ENCODE data around the gene MYH11. TPM values are rescaled to one million over a fixed set of nuclear protein-coding genes. Genes with fewer than 3 reads are reported as not detected.

Gene MYH11
- total RNA-seq, 4 donors from 2014 or later = 13.7 to 139 (median 39.0) TPM

DNA sequence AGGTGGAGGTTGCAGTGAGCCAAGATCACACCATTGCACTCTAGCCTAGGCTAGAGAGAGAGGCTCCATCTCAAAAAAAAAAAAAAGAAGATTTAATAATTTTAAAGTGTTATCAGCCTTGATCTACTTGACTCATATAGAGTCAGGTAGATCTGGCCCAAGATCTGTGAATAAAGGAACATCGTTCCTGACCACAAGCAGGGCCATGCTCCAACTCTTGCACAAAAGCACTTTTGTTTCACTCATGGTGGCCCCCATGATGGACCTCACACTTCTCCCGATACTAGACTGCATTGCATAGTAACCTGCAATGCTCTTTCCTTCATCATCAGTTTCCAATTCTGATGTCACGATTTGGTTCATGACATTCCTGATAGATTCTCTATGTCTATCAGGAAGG, 5.2 kb upstream of the MYH11 start:
- no peak for TF ChIP-seq POLR2A (IDR thresholded peaks at IDR 0.05)
- TF ChIP-seq, protein P1, sequence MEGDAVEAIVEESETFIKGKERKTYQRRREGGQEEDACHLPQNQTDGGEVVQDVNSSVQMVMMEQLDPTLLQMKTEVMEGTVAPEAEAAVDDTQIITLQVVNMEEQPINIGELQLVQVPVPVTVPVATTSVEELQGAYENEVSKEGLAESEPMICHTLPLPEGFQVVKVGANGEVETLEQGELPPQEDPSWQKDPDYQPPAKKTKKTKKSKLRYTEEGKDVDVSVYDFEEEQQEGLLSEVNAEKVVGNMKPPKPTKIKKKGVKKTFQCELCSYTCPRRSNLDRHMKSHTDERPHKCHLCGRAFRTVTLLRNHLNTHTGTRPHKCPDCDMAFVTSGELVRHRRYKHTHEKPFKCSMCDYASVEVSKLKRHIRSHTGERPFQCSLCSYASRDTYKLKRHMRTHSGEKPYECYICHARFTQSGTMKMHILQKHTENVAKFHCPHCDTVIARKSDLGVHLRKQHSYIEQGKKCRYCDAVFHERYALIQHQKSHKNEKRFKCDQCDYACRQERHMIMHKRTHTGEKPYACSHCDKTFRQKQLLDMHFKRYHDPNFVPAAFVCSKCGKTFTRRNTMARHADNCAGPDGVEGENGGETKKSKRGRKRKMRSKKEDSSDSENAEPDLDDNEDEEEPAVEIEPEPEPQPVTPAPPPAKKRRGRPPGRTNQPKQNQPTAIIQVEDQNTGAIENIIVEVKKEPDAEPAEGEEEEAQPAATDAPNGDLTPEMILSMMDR (IDR thresholded peaks at IDR 0.05) = no peak
- H3K4me3 ChIP-seq (ENCODE audit: low read depth, poor library complexity, severe bottlenecking) = no peak overlapping the region
- intact Hi-C loops (cut with DNase I; ENCODE audit: low total_unique reads) = no loop called here
- no peak for DNase-seq (ENCODE audit: low spot score in 2 of 2)
- 76 to 77% methylated on average over 3 of the region's 3 CpGs for WGBS, 2 donors

DNA sequence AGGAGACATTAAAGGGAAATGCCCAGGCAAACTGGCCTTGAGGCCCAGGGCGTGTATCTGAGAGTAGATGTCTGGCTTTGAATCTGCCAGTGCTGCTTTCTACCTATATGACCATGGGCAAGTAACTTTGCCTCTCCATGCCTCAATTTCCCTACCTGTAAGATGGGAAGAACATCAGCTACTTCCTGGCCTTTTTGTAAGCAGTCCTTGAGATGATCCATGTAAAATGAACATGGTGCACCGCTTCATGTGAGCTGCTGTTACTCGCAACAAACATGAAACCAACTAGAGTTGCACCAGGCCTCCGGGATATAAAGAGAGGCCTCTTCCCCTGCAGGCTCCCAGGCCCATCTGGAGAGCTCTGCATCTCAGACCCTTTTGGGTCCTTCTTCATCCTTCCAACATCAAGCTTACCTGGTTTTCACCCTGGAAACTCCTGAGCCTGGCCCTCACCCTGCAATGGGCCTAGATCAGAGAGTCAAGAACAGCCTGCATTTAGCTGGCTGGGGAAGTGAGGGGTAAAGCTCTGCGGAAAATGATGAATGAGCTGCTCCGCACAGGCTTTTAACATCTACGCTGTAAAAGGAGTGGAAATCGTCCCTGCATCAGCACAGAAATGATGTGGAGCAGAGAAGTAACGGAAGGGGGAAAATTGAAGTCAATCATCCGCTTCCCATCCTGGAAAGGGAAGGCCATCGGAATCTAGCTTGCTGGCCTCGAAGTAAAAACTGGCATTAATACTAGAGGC, 2.3 kb upstream of the MYH11 start:
- intact Hi-C loops (cut with DNase I; ENCODE audit: low total_unique reads) = loop anchor here (10.0 kb wide), 1 partner anchor 336 kb away; no protein-coding TSS in a partner anchor
- DNase-seq (ENCODE audit: low spot score in 2 of 2) = no peak
- TF ChIP-seq, protein P1 (IDR thresholded peaks at IDR 0.05) = no peak
- TF ChIP-seq POLR2A (IDR thresholded peaks at IDR 0.05) = no peak
- WGBS, 2 donors = 88 to 94% methylated on average over 12 of the region's 12 CpGs
- no peak overlapping the region for H3K4me3 ChIP-seq (ENCODE audit: low read depth, poor library complexity, severe bottlenecking)

DNA sequence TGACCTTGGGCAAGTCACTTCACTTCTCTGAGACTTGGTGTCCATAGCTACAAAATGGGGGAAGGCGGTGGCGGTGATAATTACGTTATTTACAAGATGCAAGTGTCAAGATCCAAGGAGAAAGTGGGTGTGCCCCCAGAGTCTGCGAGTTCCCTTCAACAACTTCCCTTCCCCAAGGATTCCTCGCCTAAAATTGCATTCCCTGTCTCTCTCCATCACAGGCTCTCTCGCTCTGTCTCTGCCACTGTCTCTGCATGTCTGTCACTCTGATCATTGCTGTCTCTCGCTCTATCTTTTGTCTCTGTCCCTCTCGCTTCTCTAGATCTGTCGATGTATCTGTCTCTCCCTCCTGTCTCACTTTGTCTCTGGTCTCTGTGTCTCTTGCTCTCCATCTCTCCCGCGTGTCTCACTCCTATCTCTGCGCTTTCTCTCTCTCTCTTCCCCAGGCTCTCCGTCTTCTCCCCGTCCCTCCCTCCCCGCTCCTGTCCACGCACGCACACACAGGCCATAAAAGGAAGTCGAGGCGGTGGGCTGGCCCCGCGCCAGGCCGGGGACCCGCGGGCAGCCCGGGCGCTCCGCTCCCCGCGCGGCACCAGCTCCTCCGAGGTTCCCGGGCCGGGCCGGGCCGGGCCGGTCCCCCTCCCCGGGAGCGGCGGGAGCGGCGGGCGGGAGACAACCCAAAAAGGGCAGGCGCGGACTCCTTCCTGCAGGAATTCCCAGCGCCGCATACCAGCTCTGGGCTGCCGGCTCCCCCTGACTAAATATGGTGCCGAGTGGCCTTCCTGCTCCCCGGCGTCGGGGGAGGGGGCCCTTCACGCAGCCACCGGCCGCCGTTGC, 1.1 kb upstream of the MYH11 start:
- intact Hi-C loops (cut with DNase I; ENCODE audit: low total_unique reads) = loop anchor here (10.0 kb wide), 1 partner anchor 337 kb away; no protein-coding TSS in a partner anchor
- DNase-seq (ENCODE audit: low spot score in 2 of 2) = peak in 1 of 2 donors; percentile 87
- no peak overlapping the region for H3K4me3 ChIP-seq (ENCODE audit: low read depth, poor library complexity, severe bottlenecking)
- 0 to 1% methylated on average over 24 to 32 of the region's 55 CpGs for WGBS, 2 donors
- TF ChIP-seq POLR2A (IDR thresholded peaks at IDR 0.05) = no peak
- TF ChIP-seq, protein P1 (IDR thresholded peaks at IDR 0.05) = no peak

DNA sequence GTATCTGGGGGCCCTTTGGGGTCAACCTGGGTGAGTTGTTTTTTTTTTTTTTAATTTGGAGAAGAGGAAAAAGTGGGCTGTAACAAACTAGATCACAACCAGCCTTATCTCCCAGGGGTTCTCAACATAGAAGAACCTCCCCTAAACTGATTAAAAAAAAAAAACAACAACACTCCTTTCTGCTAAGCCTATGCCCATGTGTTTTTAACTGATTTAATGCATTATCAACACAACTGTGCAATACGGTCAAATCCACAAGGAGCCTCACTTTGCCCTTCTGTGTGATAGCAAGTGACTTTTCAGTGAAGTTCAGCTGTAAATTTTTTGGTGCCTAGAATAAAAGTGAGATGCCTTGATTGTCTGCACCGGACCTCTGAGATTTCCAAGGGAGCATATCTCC, 646 bp downstream of the MYH11 start:
- no peak for DNase-seq (ENCODE audit: low spot score in 2 of 2)
- WGBS, 2 donors = 22 to 43% methylated on average over 2 of the region's 2 CpGs
- intact Hi-C loops (cut with DNase I; ENCODE audit: low total_unique reads) = loop anchor here (10.0 kb wide), 1 partner anchor 339 kb away; no protein-coding TSS in a partner anchor
- no peak overlapping the region for H3K4me3 ChIP-seq (ENCODE audit: low read depth, poor library complexity, severe bottlenecking)
- TF ChIP-seq, protein P1 (IDR thresholded peaks at IDR 0.05) = no peak
- no peak for TF ChIP-seq POLR2A (IDR thresholded peaks at IDR 0.05)

DNA sequence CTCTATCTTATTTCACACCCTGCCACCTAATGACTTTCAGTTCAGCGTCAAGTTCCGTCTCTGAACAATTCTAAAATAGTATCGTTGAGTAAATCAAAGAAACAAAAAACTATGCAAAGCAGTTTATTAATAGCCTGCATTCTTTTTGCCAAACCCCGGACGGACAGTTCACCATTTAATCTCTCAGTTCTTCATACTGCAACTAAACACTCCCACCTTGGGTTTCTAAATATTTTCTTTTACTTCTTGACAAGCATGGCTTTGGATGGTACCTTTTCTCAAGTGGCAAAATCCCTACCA, 1.2 kb downstream of the MYH11 start:
- 29 to 33% methylated on average over 5 of the region's 5 CpGs for WGBS, 2 donors
- H3K4me3 ChIP-seq (ENCODE audit: low read depth, poor library complexity, severe bottlenecking) = no peak overlapping the region

More for the DNA sequence above, 1.2 kb downstream of the MYH11 start:
- no peak for DNase-seq (ENCODE audit: low spot score in 2 of 2)
- TF ChIP-seq, protein P1 (IDR thresholded peaks at IDR 0.05) = no peak
- TF ChIP-seq POLR2A (IDR thresholded peaks at IDR 0.05) = no peak
- intact Hi-C loops (cut with DNase I; ENCODE audit: low total_unique reads) = loop anchor here (10.0 kb wide), 1 partner anchor 339 kb away; no protein-coding TSS in a partner anchor

Measured in lower leg skin (tissue), 4 donors.